Right ventricle myocardium superior (tissue), 1 donor: ENCODE data around the gene GPR27. TPM values are rescaled to one million over a fixed set of nuclear protein-coding genes. Genes with fewer than 3 reads are reported as not detected.

ENCODE experiments used
- total RNA-seq: library from RNA; stranded (reverse); fragmentation: NEBNext Ultra II Directional; extraction: Animal tissue kit (Norgen Biotek cat#: 25700); gene quantifications from one replicate; pipeline ENCODE4 v1.2.1, GENCODE V29; 2021
- donor health status: DM: no; HTN: yes; CAD: no; lungs with severe emphysema.

The GPR27 gene
- total RNA-seq, 1 donor from 2014 or later = 3.7 TPM

Other genes with a start within 250 kb of the GPR27 start
- gene FOXP1, start 170.1 kb upstream of the GPR27 start, total RNA-seq = 36.3 TPM
- 52.6 TPM for gene EIF4E3, start 28.5 kb upstream of the GPR27 start, total RNA-seq
- 0.54 TPM for gene PROK2, start 31.3 kb downstream of the GPR27 start, total RNA-seq